Sciatic nerve (tissue), 2 donors: Measurements from ENCODE around the gene PDIA4. TPM values are rescaled to one million over a fixed set of nuclear protein-coding genes. Genes with fewer than 3 reads are reported as not detected.
"Not testable (repeated sequence)": the region's sequence is repeated elsewhere in the genome, so short reads cannot be mapped to it uniquely, and the experiment has no call there.

Experiments
- ATAC-seq: fragments of 200-7000 bp; cut with Tn5 transposase; one replicate; pipeline ENCODE4 v1.9.1; 2020; ENCODE audit warnings: mild to moderate bottlenecking, moderate library complexity
- DNase-seq: peaks from one replicate; pipeline ENCODE4 v3.0.0-alpha.2; 2020; ENCODE audit warnings: low spot score
- intact Hi-C: fragments of 100-400 bp; cut with DNase I; formaldehyde crosslinking; loops from one replicate; pipeline ENCODE4 v1.14.2; 2022
- total RNA-seq: library from RNA; stranded (reverse); fragmentation: NEBNext Ultra II Directional; extraction: Animal tissue kit (Norgen Biotek cat#: 25700); gene quantifications from one replicate; pipeline ENCODE4 v1.2.1, GENCODE V29; 2021
- donor health status: DM: no; HTN: no; CAD: no.
- donor health status: DM: no; HTN: no; CAD: no.

Gene PDIA4
- total RNA-seq, 1 donor from 2014 or later = 61.5 TPM

DNA sequence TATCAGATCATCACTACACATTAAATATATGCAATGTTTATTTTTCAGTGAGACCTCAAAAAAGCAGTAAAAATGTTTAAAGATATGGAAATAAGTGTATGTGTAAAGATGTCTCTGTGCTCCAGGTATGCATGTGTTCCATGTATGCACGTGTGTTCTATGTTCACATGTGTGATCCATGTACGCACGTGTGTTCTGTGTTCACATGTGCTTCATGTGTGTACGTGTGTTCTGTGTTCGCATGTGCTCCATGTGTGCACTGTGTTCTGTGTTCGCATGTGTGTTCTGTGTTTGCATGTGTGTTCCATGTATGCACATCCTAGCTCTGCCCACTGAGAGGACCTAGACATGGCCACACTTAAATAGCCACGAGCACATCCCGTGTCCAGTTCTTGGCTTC is 15.6 kb upstream of the PDIA4 start:
- DNase-seq = no peak
- intact Hi-C loops = no loop called here
- no peak for ATAC-seq

DNA sequence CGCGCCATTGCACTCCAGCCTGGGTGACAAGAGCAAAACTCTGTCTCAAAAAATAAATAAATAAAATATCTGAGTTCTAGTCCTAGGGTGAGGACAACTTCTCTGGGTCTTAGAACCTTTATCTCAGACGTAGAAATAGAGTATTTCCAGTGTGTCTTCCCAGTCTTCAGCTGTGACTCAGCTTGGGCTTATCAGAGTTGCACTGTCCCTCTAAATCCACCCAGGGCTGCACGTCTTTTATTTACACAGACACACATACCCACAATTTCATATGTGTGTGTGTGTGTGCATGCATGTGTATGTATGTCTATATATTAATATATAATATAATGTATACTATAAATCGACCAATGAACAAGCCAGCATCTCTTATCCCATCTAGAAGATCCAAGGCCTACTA is 13.0 kb upstream of the PDIA4 start:
- no peak for DNase-seq

DNA sequence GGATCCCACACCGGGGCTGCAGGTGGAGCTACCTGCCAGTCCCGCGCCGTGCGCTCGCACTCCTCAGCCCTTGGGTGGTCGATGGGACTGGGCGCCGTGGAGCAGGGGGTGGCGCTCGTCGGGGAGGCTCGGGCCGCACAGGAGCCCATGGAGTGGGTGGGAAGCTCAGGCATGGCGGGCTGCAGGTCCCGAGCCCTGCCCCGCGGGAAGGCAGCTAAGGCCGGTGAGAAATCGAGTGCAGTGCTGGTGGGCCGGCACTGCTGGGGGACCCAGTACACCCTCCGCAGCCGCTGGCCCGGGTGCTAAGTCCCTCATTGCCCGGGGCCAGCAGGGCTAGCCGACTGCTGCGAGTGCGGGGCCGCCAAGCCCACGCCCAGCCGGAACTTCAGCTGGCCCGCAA is 10.3 kb upstream of the PDIA4 start:
- ATAC-seq, DNase-seq, intact Hi-C loops: not testable (repeated sequence)

More for the DNA sequence above, 13.0 kb upstream of the PDIA4 start:
- intact Hi-C loops = no loop called here
- ATAC-seq = no peak

DNA sequence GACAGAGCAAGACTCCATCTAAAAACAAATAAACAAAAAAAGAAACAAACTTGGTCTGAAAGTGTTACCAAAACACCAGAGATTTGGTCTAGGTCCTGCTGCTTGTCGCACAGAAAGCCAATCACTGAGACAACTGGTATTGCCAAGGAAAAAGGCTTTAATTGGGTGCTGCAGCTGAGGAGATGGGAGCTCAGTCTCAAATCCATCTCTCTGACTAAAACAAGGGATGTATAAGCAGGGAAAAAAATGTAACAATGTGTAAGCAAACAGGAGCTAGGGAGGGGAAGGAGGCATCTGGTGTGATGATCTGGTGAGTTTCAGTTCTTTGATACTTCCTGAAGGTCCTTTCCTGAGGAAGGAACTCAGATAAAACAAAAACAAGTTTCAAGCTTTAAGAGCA is 8.4 kb upstream of the PDIA4 start:
- ATAC-seq = no peak
- DNase-seq = no peak
- intact Hi-C loops = no loop called here

DNA sequence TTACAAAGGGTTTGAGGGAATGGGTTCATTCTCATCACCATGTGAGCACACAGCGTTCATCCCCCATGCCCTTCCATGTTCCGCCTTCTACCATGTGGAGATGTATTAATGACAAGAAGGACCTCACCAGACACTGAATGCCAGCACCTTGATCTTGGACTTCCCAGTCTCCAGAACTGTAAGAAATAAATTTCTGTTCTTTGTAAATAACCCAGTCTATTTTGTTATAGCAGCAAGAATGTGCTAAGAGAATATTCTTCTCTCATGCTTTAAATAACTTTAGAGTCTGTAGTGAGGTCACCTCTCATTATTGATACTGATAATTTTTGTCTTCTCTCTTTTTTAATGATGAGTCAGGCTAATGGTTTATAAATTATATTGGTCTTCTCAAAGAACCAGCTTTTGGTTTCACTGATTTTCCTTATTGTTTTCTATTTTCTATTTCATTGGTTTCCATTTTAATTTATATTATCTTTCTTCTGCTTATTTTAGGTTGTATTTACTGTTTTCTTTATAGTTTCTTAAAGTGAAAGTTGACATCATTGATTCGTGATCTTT is 3.1 kb upstream of the PDIA4 start:
- ATAC-seq (no peak), DNase-seq (no peak)
- intact Hi-C loops = no loop called here

DNA sequence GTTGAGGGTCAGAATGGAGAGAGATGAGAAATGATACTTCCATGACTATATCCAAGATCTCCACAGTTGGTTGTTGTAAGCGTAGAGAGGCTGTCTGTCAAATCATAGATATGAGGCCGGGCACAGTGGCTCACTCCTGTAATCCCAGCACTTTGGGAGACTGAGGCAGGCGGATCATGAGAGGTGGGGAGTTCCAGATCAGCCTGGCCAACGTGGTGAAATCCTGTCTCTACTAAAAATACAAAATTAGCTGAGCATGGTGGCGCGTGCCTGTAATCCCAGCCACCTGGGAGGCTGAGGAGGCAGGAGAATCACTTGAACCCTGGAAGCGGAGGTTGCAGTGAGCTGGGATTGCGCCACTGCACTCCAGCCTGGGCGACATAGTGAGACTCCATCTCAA is 2.1 kb upstream of the PDIA4 start:
- intact Hi-C loops, ATAC-seq, DNase-seq: not testable (repeated sequence)

DNA sequence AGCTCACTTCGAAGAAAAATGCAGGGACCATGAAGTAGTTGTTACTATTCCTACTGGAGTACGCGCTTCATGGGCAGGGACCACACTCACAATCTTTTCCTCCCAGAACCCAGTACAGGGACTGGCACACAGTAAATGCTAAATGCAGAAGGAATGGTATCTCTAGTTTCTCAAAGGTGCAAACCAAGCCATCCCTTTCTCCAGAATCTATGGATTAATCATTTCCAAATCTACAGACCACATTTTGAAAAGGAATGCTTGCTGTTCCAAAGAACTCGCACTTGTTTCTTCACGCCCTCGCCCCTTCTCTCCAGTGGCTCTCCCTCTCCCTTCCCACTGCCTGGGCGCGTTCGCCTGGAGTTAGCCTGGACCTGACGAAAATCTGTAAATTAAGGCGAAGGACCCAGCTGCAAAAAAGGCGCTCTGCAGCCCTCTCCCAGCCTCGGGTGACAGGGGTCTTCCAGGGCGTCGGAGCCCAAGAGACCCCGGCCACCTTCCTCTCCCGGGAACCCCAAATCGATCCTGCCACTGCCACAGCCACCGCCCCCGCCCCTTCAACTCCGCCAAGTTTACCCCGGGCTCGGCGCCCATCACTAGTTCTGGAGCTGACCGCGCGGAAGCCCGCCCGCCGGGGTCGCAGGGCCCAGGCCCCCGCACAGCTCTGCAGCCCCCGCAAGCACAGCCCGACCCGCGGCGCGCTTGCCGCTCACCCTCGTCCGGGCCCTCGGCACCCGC is 527 bp downstream of the PDIA4 start:
- intact Hi-C loops = no loop called here
- DNase-seq = no peak
- ATAC-seq = no peak

DNA sequence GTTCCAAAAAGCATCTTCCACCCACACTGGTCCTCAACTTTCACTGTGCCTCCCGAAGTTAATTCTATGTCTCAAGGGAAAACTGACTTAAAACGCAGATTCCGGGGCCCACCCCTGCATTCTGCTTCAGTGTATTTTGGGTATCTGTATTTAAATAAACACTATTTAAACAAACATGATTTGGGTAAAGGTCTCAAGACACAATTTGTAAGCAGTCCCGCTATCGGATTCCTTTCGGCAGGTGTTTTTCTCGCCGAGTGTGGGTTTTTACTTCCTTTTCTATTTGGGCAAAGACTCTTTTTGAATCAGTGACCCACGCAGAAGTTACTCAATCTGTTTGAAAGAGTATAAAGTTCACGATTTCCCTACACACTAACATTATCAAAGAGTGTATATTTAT is 1.2 kb downstream of the PDIA4 start:
- intact Hi-C loops = no loop called here
- ATAC-seq (no peak), DNase-seq (no peak)

DNA sequence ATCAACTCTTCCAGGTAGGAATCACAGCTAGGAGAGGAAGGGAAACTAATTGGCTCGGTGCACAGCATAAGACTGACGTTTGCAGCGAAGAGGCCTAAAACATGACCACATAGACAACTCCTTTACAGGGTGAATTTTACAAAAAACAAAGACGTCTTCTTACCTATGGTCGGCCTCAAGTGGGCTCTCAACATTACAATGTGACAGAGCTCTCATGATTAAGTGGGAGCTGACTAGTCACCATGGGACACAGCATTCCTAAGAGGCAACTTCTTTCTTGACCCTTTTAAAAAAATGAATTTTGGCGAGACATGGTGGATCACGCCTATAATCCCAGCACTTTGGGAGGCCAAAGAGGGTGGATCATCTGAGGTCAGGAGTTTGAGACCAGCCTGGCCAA is 4.6 kb downstream of the PDIA4 start:
- intact Hi-C loops = no loop called here

DNA sequence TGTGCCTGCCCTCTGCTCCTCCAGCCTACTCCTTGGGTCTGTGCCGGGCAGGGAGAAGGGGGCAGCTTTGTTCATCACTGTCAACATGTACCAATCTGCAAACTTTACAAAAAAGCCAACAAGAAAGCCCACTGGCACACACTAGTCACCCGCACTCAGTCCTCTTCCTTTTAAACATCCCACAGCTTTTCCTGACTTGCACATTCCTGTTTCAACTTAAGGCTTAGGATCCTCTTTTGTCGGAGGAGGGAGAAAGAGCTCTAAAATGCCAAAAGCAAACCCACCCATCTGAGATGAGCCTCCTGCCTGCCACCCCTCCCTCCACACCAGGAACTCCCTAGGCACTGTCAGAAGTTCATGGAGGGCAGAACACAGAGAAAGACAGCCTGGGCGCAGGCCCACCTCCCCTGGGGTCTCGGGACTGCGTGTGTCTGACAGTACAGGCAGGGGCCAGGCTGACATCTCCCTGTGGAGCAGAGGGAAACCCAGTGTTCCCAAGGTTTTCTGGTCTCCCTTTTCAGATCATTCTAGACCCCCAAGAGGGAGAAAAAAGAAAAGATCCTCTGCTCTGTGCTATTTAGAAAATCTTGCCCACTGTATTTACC is 5.4 kb downstream of the PDIA4 start:
- ATAC-seq (peak; percentile 49), DNase-seq (no peak)
- intact Hi-C loops = no loop called here

More for the DNA sequence above, 4.6 kb downstream of the PDIA4 start:
- DNase-seq (no peak), ATAC-seq (no peak)

DNA sequence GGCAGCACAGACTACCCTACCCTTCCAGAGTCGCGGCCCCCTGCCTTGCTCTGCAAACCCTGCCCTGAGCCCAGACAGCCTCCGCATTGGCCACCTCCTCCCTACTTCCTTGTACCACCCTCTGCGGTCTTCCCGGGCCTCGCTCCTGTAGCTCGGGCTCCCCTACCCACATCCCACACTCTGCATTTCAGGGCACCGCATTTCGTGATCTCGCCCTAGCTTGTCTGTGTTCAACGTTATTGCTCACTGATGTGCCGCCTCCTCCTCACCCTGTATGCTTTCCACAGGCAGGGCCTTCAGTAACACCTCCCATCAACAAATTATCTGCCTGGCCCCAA is 6.6 kb downstream of the PDIA4 start:
- ATAC-seq (no peak), DNase-seq (no peak)
- intact Hi-C loops = no loop called here

DNA sequence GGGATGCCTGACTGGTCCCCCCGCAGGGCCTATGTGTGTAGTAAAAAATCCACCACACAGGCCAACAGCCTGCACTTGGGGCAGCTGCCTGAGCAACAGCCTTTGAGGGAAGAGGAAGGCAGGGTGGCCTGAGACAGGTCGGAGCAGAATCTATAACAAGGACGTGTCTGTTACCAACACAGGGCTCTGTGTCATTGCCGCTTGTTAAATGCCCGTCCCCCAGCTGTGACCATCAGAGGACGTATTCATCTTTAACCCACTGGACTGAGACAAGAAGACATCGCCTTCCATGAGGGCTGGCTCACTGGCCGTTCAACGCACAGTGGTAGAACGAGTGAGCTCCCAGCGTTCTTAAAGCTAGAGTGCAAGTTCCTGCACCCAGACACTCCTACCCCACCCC is 7.8 kb downstream of the PDIA4 start:
- intact Hi-C loops = no loop called here
- DNase-seq = no peak
- ATAC-seq = no peak

DNA sequence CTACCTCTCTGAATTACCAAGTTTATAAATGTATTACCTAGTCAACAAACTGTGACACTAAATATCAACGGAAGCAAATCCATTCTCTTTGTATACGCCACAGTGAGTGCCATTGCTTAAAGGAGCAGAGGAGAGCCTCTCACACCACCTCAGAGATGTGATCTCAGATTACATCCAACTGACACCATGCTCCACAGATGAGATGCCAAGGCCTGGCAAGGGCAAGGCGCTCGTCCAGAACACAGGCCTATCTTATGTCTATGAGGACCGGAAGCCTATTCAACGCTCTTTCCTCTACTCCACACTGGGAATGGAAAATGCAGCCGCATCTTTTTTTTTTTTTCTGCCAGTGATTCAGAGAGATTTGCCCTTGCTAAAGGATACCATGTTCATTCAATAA is 11.4 kb downstream of the PDIA4 start:
- DNase-seq = no peak
- ATAC-seq = no peak
- intact Hi-C loops = loop anchor here (10.0 kb wide), 1 partner anchor 1912 kb away; no protein-coding TSS in a partner anchor

DNA sequence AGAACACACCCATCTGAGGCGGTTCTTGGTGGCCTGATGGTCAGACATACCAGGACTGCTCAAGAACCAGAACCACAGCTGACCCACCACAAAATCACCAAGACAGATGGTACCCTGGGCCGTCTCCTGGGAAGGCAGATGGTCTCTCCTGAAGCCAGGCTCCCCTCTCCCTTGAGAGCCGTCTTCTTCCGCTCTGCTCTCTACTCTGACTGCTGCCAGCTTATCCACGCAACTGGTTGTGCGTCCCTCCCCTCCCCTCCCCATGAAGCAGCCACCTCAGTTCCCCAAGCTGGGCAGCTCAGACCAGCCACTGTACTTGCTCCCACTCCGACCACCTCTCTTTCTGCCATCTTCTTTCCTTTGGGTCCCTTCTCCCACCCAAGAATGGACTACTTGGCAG is 14.0 kb downstream of the PDIA4 start:
- DNase-seq = no peak
- ATAC-seq = no peak
- intact Hi-C loops = loop anchor here (10.0 kb wide), 1 partner anchor 1910 kb away; no protein-coding TSS in a partner anchor

DNA sequence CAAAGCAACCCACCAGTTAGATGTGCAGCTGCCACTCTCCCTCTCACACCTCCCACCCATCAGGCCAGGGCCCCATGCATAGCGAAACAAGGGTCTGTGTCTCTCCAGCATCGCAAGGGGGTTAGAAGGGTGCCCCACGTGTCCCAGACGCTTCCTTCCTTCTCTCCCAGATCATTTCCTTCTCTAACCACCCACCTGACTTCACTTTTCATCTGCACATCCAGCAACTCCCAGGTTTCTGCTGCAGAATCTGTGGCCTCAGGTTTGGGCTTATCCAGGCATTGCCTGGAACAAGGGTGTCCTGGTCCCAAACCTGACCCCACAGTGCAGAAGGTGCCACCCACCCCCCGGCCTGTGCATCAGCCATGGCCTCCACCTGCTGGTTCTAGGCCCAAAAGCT is 14.4 kb downstream of the PDIA4 start:
- intact Hi-C loops = loop anchor here (10.0 kb wide), 1 partner anchor 1909 kb away; no protein-coding TSS in a partner anchor
- ATAC-seq (no peak), DNase-seq (no peak)

DNA sequence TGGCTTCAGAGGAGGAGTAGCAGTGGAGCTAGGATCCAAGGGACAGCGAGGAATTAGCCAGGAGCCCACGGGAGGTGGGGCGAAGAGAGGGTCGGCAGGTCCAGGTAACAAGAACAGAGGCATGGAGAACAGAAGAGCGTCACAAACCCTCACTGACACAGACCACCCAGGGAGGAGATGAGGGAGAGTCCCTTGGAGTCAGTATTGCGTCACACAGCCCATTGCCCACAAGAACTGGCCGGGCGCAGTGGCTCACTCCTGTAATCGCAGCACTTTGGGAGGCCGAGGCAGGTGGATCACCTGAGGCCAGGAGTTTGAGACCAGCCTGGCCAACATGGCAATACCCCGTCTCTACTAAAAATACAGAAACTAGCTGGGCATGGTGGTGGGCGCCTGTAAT is 15.6 kb downstream of the PDIA4 start:
- not testable (repeated sequence) for ATAC-seq, DNase-seq
- intact Hi-C loops = loop anchor here (10.0 kb wide), 1 partner anchor 1908 kb away; no protein-coding TSS in a partner anchor

DNA sequence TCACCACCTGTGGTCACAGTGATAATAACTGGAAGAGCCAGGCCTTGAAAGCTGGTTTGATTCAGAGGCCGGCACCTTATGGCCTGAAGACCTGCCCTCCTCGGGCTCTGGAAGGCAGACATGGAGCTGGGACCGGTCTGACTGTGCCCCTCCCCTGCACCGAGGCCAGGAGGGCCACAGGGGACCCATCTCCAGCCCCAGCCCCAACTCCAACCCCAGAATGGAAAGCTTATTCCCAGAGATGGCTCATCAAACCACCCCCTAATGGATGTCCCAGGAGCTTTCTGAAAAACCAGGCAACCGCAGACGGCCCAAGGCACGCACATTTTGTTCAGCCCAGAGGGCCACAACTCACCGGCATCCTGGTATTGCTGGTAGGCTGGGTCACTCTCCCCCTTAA is 16.8 kb downstream of the PDIA4 start:
- intact Hi-C loops = loop anchor here (10.0 kb wide), 1 partner anchor 1907 kb away; no protein-coding TSS in a partner anchor
- ATAC-seq (no peak), DNase-seq (no peak)

DNA sequence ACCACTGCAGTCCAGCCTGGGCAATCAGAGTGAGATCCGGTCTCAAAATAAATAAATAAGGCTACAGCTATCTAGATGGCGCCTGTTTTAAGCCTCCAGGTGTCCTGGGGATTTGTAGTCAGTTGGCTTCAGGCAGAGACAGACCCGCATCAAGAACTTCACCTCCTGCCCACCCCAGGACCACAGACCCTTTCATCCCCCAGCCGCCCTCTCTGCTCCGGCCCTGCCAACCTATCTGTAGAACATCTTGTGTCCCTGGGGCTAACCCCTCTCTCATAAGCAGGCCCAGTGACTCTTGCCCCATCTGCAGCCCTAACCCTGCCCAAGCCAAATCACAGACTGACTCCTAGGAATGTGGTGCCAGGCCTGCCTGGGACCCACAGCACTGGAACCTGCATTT is 17.9 kb downstream of the PDIA4 start:
- ATAC-seq (no peak), DNase-seq (no peak)
- intact Hi-C loops = loop anchor here (10.0 kb wide), 1 partner anchor 1906 kb away; no protein-coding TSS in a partner anchor

DNA sequence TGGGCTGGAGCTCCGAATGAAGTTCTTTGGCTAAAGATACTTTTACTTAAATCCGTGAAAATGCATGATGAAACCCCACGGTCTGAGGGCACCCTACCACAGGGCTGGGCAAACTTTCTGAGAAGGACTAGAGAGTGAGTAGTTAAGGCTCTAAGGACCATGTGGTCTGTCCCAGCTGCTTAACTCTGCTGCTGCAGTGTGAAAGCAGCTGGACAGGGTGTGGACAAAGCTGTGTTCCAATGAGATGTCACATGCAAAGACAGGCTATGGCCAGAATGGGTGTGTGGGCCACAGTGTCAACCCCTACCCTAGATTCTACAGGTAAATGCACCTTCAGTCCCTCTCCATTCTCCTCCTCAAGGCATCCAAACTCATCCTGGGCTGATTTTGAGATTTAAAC is 18.8 kb downstream of the PDIA4 start:
- DNase-seq = no peak
- intact Hi-C loops = loop anchor here (5.0 to 10.0 kb wide), 2 partner anchors 58 to 85 kb away; partner anchors contain the start of gene ZNF786
- ATAC-seq = no peak

DNA sequence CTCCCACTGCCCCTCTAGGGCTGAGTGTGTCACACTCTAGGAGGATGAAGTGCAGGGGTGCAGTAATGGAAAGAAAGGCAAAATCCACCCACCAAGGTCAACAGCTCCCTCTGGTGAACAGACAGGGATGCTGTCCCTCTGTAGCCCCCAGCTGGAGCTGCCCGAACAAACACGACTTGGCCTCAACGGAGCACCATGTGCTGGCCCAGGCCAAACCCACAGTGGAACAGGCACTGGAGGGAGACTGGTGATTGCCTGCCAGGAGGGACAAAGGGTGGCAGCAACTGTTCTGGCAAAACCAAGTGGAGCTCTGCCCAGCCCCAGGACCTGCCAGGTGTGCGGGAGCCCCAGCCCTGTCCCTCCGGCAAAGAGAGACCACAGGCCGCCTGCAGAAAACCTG is 20.7 kb downstream of the PDIA4 start:
- no peak for DNase-seq
- no peak for ATAC-seq
- intact Hi-C loops = loop anchor here (5.0 to 10.0 kb wide), 2 partner anchors 60 to 87 kb away; partner anchors contain the start of gene ZNF786
